ELR (cell line): ENCODE measurements around the gene COL23A1.

Experiments
- DNase-seq: peaks from one replicate; pipeline ENCODE4 v3.0.0-alpha.2; 2015; ENCODE audit warnings: low read depth

Gene COL23A1

GRCh38 chr5:178588769-178589168 is 1.4 kb downstream of the COL23A1 start:
- DNase-seq: no peak

GRCh38 chr5:178587763-178588611 is 2.2 kb downstream of the COL23A1 start:
- no peak for DNase-seq

DNA sequence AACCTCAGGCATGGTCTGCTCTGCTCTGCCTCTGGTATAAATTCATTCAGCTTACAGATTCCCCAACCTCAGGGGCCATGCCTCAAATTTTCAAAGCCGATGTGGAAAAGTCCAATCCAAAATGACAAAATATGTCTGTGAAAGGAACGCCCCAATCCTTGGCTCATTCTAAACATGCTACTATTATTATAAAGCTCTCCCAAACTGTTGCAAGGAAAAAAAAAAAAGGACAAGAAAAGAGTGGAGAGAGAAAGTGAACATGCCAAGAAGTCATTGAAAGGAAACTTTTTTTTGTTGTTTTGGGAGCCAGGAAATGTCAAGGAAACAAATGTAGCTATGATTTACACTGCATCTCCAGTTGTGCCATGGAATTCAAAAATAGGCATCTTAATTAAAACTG is 3.8 kb downstream of the COL23A1 start:
- DNase-seq: no peak

GRCh38 chr5:178585421-178585820 is 4.8 kb downstream of the COL23A1 start:
- peak; percentile 14 for DNase-seq

DNA sequence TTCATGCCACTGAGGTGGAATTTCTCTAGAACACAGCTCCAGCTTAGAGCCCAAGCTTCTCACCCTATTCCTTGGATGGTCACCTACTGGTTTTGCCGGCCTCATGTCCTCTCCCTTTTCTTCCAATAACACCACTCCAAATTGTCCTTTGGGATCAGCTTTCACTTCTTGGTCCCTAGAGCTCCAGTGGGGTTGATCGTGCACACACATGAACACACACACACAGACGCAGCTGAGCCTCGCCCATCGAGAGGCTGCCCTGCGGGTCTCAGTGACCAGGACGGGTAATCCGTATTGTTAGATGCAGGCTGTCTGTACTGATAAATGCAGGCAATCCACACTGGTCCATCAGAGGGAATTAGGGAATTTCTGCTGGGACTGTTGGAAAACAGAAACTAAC is 6.9 kb downstream of the COL23A1 start:
- no peak for DNase-seq

- no peak for DNase-seq
Observed at GRCh38 chr5:178582291-178582690, 7.9 kb downstream of the COL23A1 start.

GRCh38 chr5:178581621-178582020 is 8.6 kb downstream of the COL23A1 start:
- DNase-seq: no peak

DNA sequence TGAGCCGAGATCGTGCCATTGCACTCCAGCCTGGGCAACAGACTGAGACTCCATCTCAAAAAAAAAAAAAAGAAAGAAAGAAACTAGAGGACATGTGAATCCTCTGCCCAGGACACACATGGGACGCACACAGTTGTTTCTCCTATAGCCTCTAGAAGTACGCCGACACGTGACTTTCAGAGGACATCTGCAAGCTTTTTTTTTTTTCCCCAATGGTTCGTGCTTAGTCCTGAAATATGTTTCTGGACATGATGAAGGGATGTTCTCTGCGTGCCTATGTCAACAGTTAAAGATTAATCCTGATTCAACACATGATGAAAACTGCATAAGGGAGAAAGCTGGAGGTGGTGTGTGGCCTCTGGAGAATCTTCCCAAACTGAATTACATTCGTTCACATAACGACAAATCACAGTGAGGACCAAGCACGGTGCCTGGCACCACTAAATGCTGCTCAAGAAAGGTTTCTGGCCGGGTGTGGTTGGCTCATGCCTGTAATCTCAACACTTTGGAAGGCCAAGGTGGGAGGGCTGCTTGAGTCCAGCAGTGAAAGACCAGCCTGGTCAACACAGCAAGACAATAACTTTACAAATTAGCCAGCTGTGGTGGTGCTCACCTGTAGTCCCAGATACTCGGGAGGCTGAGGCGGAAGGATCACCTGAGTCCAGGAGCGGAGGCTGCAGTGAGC is 9.8 kb downstream of the COL23A1 start:
- no peak for DNase-seq

DNA sequence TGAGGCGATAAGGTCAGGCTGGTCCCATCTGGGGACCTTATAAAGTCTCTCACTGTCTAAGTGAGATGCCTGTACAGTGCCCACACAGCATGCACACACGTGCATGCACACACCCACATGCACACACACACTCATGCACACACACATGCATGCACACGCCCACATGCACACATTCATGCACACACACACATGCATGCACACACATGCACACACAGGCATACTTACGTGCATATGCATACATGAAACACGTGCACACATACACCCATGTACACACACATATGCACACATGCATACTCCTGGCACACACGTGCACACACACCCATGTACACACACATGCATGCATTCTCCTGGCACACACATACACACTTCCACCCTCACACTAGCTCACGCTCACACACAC is 12.2 kb downstream of the COL23A1 start:
- no peak for DNase-seq

DNA sequence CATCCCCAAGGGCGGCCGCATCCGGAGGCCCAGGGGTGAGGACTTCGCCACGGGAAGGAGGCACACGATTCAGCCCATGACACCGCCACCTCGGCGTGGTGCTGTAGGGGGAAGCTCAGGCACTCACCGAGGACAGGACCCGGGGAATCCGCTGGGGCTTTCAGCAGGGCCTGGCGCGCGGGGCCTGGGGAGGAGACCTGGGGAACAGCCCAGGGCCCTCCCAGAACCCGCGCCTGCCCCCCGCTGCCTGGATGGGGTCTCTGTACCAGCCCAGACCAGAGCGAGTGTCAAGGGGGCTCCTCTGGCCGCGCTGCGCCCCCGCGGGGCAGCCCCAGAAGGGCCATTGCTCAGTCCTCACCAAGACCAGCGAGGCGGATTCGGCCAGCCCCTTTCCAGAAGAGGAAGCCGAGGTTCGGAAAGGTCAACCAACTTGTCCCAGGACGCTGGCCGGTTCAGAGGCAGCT is 12.8 kb downstream of the COL23A1 start:
- DNase-seq: no peak

GRCh38 chr5:178576591-178577351 is 13.4 kb downstream of the COL23A1 start:
- DNase-seq: no peak

DNA sequence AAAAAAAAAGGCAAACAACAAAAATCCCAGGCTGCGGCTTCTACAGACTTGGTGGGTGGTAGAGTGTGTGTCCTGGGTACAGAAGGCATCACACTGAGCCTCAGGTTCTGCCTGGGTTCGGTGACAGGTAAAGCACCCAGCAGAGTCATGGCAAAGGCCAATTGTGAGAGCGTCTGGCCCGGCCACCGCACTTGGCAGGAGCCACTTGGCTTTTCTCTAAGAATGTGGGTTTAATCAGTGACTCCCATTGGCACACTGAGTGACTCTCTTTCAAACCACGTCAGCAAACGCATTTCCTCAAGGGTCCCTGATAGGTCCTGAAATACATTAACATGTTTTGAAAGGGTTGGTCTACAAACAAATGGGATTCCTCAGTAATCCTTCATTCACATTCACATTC is 17.0 kb downstream of the COL23A1 start:
- no peak for DNase-seq

DNA sequence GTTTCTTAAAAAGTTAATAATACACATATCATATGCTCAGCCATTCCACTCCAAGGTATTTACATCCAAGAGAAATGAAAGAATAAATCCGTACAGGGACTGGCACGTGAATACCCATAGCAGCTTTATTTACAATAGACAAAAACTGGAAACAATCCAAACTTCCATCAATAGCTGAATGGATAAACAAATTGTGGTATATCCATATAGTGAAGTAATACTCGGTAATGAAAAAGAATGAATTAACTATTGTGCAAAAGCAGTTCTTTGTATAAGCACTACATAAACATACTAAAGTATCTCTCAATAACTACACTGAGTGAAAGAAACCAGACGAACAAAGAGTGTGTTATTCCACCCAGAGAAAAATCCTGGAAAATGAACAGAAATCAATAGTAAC is 17.6 kb downstream of the COL23A1 start:
- DNase-seq: no peak

DNA sequence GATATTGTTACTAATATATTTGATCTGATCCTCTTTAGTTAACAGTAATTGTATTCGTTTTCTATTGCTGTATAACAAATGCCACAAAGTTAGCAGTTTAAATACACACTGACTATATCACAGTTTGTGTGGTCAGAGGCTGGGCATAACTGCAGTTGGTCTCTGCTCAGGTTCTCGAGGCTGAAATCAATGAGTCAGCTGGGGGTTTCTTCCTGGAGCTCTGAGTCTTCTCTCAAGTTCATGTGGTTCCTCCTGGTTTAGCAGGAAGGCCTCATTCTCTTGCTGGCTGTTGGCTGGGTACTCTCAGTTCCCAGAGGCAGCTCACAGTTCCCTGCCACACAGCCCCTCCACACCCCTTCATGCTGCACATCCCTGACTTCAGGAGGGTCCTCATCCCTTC is 20.7 kb downstream of the COL23A1 start:
- DNase-seq: peak; percentile 3

DNA sequence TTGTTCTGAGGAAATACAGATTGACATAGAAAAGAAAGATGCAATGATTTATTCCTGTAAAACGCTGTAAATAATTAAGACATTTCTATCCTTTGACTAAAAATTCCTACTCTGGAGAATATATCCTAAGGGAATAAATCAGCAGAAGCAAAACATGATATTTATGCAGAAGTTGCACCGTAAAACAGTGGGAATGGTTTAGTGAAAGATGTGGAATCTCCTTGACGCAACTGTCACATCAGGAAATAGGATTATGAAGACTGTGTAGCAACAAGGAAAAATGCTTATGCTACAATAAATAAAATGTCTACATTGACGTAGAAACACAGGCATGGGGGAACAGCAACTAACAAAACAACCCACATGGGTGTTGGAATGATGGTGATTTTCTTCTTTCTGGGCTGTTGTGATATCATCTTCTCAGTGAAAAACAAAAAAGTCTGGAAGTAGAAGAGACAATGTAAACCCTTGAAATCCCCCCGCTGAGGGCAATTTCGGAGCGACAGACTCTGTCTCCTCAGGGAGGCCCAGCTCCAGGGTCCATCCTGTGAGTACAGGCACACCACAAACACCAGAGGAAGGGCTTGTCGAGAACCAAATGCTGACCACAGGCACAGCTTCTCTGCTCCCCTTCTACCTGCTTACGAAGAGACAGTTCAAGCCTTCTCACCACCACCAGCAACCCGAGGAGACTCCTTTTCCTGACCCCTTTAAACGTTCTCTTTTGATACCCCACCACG is 25.2 kb downstream of the COL23A1 start:
- no peak for DNase-seq

DNA sequence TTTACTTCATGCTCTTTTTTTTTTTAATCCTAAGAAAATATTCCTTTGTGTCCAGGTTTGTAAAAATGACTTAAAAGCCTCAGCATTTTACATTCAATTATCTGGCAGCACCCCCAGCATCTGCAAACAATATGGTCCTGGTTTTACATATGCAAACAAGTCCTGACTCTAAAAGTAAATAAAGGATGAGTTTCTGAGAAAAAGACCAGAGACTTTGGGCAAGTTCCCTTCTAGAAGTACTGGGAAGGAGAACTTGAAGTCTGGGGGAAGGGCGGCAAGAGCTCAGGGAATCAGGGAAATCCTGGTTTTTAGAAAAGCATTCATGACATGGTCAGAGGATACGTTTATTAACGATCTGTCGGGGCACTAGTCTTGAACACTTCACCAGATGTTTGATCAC is 25.8 kb downstream of the COL23A1 start:
- no peak for DNase-seq

GRCh38 chr5:178563621-178564020 is 26.6 kb downstream of the COL23A1 start:
- DNase-seq: no peak

GRCh38 chr5:178561746-178562264 is 28.4 kb downstream of the COL23A1 start:
- DNase-seq: no peak

DNA sequence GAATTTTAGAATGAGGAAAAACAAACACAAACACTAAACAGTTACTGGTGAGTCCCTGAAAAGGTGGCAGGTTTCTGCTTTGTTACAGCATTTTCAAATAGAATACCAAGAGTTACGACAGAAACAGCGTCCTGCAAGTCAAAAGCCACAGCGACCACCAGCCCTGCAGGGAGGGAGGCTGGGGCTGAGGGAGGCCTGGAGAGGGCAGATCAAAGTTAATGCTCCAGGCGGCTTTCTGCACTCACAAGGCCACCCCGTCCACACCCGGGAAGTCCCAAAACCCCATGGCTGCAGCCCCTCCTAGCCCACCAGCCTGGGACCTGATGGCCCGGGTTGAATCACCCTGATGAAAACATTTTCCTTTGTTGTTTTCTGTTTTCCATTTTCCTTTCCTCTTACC is 29.3 kb downstream of the COL23A1 start:
- no peak for DNase-seq

GRCh38 chr5:178557416-178557815 is 32.8 kb downstream of the COL23A1 start:
- DNase-seq: no peak

DNA sequence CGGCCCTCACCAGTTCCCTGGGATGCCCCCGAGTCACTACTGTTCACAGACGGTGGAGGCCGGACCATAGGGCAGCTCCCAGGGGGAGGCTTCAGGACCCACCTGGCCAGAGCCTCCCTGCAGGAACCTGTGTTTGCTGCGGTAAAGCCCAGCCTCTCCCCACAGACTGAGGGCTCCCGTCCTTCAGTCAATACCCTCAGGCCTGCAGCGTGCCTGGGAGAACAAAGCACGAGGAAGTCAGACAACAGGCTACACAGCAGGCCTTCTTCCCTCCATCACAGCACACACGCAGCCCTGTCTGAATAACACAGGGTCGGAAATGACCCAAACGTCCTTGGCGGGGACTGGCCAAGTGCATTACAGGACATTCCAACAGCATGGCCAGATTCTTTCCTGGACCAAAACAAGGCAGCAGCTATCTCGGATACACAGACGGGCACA is 34.4 kb downstream of the COL23A1 start:
- no peak for DNase-seq

- no peak for DNase-seq
Observed at GRCh38 chr5:178555005-178555404, 35.2 kb downstream of the COL23A1 start.
